NCI-H146 (cell line): ENCODE measurements around the gene ZCCHC14.
A peak's percentile ranks its signal among the peaks of the same experiment; 100 is the strongest.

Source experiments
- DNase-seq: peaks from one replicate; lab custom pipeline; 2025; lab: John Stamatoyannopoulos, UW

ZCCHC14 gene

DNA sequence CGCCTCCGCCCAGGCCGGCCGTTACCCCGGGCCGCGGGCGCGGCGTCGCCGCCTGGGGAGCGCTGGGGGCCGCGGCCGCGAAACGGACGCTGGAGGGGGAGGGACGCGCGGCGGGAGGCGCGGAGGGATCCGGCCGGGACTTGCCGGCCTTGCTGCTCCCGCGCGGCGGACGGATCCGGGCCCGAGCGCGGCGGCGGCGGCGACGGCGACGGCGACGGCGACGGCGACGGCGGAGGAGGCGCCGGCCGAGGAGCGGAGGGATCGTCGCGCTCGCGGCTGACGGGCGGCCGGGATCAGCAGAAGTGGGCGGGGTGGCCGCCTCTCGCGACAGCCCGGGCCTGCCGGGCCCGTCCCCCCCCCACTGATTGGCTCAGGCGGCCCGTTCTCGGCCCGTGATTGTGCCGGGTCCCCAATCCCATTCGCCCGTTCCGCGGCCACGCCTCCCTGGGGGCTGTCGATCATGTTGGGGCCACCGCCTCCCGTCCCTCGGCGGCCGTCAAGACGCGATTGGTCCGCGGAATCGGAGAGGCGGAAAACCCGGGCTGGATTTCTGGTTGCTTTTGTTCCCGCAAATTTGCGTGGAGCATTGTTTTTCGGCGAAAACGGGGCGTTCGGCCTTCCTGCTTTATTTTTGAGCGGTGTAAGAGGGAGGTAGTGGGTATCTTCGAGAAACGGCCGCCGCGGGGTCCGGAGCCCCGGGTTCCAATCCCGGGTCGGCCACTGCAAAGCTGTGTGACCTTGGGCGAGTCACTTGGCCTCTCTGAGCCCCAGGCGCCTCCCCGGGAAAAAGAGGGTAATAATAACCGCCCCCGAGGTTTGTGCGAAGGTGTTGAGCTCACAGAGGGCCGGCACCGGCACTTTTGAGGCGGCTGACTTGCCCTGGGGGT is at the start of gene ZCCHC14:
TSS of gene ZCCHC14 (minus strand) at position 304 of the 887 bp plus-strand sequence. CDS start 786 bp downstream, outside the sequence.
- peak; percentile 95 for DNase-seq

DNA sequence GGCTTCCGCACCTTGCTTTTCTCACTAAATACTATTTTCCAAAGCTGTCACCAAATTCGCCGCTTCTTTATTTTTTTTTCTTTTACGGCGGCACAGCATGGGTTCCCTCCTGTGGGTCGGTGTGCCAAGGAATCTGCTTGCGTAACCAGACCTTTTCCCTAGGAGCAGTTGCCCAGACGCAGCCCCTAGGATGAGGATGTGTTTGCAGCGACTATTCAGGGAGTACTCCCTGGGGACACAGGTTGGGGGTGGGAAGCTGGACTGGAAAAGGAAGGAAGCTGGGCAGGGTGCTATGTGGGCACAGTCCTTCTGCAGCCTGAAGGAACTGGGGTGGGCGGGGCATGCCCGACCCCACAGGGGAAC is 49.0 kb upstream of the ZCCHC14 start:
- no peak for DNase-seq

DNA sequence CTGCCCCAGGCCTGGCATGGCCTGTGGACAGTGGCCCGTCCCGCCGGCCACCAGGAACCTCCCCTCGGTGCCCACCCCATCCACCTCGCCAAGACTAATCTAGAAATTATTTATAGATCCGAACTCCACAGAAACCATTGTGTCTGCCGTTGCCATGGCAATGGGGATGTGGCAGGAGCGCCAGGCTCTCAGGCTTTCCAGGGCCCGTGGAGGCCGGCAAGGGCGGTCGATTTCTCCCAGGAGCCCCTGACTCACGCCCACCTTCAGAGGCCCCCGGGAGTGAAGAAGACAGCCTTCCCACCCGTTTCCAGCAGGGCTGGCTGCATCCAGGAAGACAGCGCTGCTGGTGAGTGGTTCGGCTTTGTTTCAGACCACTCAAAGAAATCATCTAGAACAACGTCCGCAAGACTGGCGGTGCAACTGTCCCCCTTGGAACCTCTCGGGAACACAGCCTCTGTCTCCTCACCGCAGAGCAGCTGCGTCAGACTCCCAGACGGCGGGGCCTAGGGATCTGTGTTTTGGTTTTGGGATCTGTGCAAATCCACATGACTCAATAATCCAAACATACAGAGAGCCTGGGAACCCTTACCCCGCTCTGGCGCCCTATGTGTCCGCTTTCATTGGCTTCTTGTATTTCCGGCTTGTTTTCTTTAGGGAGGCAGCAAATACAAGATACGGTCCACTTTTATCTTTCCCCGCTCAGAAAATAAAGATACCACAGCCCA is 48.5 kb upstream of the ZCCHC14 start:
- peak; percentile 23 for DNase-seq

DNA sequence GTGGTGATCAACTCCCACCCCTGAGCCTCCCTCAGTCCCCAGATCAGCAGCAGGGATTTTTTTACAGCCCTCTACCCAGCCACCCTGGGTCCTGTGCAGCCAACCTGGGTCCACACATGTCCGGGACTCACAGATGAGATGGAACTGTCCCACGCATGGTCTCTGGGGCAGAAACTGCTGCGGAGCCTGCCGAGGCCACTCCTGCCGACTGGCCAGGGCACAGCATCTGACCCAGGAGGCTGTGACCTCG is 48.0 kb upstream of the ZCCHC14 start:
- DNase-seq: no peak

DNA sequence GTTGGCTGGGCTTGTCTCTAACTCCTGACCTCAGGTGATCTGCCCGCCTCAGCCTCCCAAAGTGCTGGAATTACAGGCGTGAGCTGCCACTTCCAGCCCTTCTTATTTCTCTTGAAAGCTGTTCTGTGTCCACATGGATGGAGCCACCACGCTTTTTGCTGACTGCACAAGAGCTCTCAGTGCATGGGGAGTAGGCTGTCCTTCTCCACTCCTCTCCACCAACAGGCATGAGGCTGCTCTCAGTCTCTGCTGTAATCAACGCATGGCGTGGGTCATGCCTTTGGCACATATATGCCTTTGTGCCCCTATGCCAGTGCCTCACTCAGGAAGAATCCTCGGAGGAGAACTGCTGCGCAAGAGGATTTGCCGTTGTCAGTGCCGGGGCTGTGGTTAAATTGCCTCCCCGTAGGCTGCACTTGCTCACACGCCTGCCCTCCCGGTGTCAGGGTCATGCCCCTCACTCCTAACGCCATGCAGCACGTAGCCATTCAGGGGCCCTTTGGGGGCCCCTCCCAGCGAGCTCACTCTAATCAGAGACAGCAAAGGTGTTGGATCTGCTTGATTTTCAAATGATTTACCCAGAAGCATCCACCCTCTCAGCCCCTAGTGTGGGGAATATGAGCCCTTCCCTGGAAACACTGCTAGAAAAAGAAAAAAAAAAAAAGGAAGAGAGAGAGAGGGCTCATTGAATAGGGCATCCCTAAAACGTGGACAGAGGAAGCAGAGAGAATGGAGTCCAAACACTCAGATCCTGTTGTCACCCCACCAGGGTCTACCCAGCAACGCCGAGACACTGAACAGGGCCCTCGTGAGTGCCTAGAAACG is 47.5 kb upstream of the ZCCHC14 start:
- no peak for DNase-seq

DNA sequence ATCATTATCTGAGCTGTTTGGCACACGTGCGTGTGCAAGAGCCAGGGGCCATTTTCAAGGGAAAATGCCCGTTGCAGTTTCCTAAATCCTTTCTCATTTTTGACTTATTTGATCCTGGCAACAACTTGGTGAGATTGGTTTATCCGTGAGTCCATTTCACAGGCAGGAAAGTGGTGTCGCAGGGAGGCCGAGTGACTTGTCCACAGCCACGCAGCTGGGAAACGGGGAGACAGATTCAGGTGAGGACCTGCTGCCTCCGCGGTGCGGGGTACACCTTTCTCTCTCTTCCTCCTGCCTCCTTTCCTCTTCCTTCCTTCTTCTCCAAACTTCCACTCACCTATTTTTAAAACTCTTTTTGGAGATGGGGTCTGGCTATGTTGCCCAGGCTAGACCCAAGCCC is 46.3 kb upstream of the ZCCHC14 start:
- no peak for DNase-seq

DNA sequence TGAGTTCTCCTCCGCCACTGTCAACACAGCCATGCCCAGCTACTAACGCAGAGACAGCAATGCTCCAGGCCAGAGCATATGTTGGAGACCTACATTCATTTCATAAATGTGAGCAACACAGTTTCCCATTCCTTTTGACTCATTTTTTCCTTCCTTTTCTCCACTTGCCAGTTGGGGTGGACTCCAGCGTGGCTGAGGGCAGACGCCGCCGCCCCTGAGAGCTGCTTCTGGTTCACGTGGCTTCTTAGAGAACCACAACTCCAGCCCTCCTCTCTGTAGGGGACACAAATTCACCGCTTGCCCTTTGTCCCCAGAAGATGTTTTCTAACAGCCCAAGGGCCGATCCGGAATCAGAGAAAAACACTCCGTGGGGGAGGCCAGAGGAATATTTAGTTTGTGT is 45.8 kb upstream of the ZCCHC14 start:
- no peak for DNase-seq

DNA sequence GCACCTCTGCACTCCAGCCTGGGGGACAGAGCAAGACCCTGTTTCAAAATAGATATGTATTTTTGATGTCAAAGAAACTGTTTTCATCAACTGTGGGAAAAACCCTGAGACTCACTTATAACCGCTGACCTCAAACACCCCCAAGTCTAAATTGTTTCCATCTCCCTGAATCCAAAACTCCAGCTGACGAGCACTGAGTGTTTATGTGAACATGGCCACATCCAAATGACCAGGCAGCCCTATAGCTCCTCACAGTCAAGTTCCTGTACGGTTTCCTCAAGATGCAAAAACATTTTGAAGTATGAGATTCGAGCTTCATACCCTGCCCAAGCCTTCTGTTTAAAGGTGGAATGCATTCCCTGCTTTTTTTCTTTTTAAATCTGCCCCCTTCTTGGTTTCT is 45.3 kb upstream of the ZCCHC14 start:
- no peak for DNase-seq

DNA sequence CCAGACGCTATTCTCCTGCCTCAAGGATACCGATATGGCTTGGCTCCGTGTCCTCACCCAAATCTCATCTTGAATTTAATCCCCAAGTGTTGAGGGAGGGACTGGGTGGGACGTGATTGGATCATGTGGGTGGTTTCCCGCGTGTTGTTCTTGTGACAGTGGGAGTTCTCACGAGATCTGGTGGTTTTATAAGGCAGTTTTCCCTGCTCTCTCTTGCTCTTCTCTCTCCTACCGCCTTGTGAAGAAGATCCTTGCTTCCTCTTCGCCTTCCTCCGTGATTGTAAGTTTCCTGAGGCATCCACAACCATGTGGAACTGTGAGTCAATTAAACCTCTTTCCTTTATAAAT is 43.9 kb upstream of the ZCCHC14 start:
- DNase-seq: no peak

DNA sequence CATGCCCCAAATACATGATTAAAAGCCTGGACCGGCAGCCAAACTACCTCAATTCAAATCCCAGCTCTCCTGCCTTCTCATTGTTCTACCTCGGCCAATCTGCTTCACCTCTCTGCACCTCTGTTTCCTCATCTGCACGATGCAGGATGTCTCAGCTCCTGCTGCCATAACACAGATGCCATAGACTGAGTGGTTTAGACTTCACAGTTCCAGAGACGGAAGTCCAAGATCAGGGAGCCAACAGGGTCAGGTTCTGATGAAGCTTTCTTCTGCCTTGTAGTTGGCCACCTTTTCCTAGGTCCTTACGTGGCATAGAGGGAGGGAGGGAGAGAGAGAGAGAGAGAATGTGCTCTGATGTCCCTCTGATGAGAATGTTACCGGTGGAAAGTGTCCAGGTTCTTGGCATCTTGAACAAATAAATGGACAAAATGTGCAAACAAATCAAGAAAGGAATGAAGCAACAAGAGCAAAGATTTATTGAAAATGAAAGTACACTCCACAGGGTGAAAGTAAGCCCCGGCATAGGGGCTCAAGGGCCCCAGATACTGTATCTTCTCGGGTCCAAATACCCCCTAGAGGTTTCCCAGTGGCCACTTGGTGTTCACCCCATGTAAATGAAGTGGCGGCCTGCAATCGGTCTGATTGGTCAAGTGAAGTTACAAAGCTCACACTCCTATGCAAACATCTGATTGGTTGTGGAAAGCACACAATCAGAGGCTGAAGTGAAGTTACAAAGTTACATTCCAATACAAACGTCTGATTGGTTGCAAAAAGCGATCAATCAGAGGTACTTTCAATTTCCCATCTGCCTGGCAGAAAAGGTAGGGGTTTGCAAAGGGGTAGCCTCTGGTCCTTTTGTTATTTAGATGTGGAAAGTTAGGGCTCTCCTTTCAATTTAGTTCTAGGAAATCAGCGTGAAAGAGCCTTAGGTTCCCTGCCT is 43.3 kb upstream of the ZCCHC14 start:
- DNase-seq: no peak

DNA sequence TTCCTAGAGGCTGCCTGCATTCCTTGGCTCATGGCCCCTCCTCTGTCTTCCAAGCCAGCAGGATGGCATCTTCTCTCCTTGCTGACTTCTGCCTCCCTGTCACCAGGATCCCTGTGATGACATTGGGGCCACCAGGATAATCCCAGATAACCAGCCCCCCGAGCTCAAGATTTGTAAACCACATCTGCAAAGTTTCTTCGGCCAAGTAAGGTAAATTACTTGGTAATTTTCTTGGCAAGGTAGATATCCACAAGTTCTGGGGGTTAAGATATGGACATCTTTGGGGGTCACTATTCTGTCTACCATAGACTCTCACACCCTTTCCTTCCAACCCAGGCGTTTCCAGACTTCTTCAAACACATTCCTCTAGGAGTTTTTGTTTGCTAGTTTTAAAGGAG is 42.6 kb upstream of the ZCCHC14 start:
- no peak for DNase-seq

DNA sequence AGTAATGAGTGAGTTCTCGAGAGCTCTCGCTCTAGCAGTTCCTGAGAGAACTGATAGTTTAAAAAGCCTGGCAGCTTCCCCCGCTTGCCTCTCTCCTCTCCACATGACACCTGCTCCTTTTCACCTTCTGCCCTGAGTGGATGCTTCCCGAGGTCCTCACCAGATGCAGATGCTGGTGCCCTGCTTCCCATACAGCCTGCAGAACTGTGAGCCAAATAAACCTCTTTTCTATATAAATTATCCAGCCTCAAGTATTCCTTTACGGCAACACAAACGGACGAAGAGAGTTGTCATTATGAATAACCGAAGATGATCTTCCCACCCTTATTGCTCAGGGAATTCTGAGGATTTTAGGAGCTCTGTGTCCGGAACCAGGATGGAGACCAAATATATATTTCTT is 41.9 kb upstream of the ZCCHC14 start:
- no peak for DNase-seq

DNA sequence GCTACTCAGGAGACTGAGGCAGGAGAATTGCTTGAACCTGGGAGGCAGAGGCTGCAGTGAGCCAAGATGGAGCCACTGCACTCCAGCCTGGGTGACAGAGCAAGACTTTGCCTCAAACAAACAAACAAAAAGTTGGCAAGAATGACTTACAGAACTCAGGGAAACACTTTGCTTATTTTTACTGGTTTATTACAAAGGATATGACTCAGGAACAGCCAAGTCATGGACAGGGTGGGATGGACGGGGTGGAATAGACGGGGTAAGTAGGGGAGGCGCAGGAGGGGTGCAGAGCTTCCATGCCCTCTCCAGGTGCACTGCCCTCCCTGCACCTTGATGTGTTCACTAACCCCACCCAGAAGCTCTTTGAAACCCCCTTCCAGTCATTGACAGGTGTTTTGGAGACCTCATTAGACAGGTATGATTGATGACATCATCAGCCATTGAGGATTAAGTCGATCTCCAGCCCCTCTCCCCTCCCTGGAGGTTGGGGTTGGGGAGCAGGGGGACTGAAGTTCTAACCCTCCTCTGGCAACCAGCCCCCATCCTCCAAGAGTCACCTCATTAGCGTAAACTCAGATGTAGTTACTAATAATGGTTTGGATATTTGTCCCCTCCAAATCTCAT is 41.3 kb upstream of the ZCCHC14 start:
- DNase-seq: no peak

DNA sequence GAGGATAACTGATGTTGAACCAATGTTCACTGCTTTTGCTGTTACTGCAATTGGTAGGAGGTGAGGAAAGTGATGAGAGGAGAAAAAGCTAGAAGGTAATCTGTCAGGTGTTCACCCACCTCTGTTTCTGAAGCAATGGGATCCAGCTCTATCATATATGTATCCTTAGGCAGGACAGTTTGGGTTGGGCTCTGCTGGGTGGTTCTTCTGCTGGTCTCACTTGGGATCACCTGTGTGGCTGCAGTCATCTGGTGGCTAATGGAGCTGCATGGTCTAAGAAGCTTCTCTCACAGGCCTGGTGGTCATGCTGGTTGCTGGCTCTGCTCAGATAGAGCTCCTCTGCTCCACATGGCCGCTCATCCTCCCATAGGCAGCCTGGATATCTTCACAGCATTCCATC is 40.2 kb upstream of the ZCCHC14 start:
- DNase-seq: no peak

DNA sequence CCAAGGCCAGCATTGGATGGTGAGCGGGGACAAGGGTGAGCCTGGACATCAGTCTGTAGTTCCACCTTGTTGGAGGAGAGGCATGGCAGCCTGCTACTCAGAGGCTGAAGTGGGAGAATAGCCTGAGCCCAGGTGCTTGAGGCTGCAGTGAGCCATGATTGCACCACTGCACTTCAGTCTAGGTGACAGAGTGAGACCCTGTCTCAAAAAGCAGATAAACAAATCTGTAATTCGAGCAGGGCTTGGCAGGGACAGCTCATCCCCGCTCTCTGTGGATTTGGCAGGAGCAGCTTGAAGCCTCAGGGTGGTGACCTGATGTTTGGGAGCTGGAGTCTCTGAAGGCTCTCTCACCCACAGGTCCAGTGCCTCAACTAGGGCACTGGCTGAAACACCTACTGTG is 38.6 kb upstream of the ZCCHC14 start:
- no peak for DNase-seq

DNA sequence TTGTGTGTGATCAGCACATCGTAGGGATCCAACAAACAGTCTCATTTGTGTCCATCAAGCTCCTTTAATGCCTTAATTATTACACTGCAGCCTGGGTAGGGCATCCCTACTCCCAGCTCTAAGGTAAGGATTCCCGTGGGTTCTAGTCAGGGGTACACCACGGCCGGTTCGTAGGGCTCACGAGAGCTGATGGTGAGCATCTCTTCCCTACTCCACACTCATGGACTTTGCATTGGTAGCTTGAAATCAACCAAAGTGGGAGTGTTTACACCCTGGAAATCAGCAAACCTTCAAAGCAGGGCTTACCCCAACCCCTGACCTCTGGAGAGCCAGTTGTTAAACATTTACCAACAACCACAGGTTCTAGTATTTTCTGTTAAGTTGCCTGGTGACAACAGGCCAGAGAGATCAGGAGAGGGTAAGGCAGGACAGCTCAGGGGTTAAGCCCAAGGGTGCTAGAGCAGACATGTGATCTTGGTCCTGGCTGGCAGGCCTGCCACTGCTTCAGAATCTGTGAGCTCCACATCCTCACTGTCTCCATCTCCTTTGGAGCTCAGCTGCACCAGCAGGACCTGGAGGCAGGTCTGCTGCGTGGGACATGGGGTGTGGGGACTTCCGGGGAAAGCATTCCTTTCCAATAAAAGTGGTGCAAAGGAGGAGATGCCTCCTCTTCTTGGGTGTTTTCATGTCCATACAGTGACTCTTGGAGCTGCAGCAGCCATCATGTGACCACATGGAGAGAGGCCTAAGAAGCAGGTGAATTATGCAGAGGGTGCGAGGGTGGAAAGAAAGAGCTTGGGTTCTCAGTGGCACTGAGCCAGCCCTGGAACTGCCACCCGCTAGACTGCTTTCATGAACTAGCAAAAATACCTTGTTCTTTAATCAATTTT is 36.1 kb upstream of the ZCCHC14 start:
- DNase-seq: no peak

DNA sequence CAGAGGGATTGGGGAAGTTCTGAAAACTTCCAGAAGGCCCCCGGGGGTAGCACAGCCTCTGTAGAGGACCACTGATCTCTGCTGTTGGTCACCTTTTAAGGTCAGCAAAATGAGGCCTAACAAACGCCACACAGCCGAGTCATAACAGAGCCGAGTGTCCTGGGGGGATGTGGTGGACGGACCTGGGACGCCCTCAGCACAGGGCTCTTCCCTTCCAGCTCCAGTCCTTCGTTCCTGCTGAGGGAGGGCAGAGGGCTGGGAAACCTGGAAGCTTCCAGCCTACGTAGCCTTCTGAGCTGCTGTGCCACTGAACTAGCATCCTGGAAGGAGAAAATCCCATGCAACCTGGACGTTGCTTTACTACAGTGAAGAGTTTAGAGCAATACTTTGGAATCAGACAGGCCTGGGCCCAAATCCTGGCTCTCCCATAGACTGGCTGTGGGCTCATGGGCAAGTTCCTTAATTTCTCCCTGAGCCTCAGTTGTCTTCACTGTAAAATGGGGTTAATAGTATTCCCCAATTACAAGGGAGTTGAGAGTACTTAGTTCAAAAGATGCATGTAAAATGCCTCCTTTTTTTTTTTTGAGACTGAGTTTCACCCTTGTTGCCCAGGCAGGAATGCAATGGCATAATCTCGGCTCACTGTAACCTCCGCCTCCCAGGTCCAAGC is 34.4 kb upstream of the ZCCHC14 start:
- no peak for DNase-seq

DNA sequence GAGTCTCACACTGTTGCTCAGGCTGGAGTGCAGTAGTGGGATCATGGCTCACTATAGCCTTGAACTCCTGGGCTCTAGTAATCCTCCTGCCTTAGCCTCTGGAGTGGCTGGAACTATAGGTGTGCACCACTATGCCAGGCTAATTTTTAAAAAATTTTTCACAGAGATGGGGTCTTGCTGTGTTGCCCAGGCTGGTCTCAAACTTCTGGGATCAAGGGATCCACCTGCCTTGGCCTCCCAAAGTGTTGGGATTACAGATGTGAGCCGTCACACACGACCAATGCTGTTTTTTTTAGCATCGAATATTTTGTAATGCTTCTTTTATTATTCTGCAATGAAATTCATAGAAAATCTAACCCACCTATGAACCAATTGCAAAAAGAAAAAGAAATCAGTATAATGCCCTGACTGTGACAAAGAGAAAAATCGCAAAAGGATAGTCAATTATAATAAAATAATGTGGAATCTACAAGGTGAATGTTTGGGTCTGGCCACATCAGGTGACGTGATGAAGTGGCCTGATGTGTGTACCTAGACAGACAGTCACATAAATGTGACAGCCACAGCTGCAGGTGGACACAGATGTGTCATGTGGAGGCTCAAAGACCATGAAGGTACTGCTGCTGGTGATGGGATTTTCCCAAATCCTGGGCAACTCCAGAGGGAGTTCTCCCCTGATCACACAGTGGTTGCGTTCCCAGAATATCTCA is 33.6 kb upstream of the ZCCHC14 start:
- DNase-seq: no peak

DNA sequence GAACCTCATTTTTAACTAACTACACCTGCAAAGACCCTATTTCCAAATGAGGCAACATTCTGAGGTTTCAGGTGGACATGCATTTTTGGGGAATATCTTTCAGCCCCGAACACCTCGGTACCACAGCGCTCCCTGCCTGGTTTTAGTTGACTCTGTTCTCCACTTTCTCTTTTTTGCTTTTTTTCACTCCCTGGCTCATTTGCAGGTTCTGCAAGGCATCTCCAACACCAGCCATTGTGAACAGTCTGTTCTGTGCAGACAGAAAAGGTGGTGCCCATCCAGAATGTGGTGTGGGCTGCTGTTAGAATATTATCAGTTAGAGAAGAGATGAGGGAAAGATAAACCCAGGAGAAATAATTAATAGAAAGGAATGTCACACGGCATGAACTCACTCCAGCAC is 32.5 kb upstream of the ZCCHC14 start:
- DNase-seq: no peak
